Retinal pigment epithelial cell (primary cell): ENCODE data around the gene TSPAN8.

Source experiments
- DNase-seq: peaks from one replicate; pipeline ENCODE4 v3.0.0-alpha.2; 2010; ENCODE audit warnings: low read depth
- H3K4me3 ChIP-seq: 2 replicates; pipeline ENCODE4 v1.5.1; 2011; ENCODE audit warnings: mild to moderate bottlenecking, low read length, control low read depth, moderate library complexity
- TF ChIP-seq, protein P1 (sequence below): conservative IDR thresholded peaks from 2 replicates; pipeline ENCODE4 v1.5.1; 2011; ENCODE audit warnings: low read depth, low read length, control low read depth, inconsistent platforms

Gene TSPAN8

DNA sequence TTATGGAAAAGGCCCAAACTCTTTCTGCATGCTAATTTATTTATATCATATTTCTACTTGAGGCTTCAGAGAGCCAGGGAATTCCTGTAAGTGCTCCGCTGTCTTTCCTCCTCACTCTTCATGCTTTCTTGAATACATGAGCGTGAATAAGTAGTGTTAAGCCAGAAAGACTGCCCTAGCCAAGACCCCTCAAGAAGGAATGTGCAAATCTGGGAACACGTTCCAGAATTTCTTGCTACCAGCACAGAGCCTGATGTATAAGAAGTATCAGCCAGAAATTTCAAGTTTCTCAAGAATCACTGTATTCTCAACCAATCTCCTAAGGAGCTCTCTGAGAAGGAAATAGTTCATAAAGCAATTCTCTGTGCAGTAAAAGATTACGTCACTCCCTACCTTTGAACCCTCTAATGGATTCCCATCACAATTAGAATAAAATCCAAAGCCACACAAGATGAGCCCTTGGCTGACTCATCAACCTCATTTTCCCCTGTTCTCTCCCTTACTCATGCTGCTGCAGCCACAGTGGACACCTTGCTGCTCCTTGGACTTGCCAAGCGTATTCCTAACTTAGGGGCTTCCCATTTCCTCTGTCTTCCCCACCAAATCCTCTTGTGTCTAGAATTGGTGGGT is 6.9 kb upstream of the TSPAN8 start:
- H3K4me3 ChIP-seq = no peak overlapping the region
- TF ChIP-seq, protein P1, sequence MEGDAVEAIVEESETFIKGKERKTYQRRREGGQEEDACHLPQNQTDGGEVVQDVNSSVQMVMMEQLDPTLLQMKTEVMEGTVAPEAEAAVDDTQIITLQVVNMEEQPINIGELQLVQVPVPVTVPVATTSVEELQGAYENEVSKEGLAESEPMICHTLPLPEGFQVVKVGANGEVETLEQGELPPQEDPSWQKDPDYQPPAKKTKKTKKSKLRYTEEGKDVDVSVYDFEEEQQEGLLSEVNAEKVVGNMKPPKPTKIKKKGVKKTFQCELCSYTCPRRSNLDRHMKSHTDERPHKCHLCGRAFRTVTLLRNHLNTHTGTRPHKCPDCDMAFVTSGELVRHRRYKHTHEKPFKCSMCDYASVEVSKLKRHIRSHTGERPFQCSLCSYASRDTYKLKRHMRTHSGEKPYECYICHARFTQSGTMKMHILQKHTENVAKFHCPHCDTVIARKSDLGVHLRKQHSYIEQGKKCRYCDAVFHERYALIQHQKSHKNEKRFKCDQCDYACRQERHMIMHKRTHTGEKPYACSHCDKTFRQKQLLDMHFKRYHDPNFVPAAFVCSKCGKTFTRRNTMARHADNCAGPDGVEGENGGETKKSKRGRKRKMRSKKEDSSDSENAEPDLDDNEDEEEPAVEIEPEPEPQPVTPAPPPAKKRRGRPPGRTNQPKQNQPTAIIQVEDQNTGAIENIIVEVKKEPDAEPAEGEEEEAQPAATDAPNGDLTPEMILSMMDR = no peak
- peak; percentile 55 for DNase-seq

DNA sequence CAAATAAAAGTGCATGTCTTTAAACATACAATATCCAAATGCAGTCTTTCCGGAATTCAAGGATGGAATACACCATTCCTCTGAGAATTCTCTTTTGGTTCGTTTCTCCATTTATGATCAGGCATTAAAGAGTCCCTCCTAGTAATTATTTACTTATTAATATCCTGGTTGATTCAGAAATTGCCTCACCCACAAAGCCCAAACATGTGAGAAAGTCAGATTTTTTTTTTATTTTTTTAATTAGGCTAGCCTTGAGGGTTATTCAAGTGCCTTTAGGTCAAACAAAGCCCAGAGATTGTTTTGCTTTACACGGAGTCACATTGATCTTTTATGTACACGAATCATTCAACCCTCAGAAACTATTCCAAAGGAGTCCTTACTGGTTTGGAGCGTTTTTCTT is 6.4 kb upstream of the TSPAN8 start:
- TF ChIP-seq, protein P1 = no peak
- no peak for DNase-seq
- H3K4me3 ChIP-seq = no peak overlapping the region

DNA sequence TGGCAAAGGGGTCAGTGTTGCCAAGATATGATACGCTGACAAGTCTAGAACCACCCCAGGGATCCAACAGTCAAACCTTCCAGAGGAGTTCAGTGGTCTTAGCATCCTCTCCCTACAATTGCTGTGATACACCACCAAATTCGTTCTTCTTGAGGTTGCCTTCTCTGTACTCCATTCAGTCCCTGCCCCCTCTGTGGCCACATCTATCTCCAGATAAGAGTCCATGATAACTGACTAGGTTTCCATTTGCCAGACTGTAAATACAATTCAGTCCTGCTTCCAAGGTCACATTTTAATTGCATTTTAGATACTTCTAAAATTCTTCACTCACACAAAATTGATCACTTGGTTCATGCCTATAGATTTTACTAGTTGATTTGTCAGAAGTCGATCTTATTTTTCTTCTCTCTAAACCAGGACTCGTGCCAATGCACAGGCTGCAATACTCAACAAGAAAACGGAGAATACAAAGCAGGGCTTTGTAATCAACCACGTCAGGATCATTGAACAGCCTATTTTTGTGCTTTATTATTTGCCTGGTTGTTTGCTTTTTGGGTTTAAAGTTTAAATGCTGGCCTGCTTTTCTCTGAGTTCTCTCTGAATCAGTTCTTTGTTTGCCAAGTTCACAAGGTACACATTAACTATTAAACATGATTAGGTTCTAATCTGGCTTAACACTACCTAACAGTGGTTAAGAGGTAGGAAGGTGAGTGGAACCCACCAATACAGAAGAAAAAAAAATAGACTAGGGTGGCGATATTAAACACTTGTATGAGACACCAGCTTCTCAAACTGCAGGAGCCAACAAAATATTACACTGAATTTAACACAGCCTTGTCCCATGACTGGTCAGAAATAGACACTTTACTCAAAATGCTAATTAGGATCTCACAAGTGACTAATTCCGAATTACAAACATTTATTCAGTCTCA is 5.3 kb upstream of the TSPAN8 start:
- TF ChIP-seq, protein P1 = no peak
- no peak overlapping the region for H3K4me3 ChIP-seq
- peak; percentile 53 for DNase-seq

DNA sequence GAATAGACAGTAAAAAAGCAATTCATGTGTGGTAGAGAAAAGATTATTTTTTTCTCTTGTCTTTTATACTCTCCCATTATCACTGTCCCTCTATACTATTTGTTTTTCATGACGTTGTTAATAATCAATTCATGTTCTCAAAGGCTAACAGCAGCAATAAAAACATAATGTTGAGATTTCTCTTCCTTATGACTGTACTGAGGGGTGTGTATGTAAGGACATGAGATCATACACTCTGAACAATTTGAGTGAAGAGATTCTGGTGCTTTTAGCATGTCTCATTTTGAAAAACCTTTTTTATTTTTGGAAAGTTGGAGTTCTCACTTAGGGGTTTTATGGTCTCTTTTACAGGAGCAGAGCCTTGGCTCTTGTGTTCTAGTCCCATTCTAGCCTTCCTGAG is 3.8 kb upstream of the TSPAN8 start:
- DNase-seq = no peak
- no peak overlapping the region for H3K4me3 ChIP-seq
- TF ChIP-seq, protein P1 = no peak

DNA sequence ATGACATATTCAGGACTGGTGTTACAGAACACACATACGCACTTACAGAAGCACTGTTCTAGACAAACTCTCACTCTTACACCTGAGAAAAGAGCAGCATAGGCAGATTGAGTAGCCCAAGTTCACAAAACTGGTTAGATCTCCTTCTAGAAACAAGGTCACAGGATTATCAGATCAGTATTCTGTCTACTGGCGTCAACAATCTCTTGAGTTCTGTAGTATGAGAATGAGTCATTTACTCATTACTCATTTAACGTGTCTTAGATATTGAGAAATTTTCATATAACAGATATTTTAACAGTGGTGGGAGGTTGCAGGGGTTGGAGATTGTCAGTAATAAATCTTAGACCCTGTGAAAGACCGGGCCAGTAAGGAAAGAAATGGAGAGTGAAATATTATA is 2.8 kb upstream of the TSPAN8 start:
- H3K4me3 ChIP-seq = no peak overlapping the region
- peak; percentile 57 for DNase-seq
- TF ChIP-seq, protein P1 = no peak

DNA sequence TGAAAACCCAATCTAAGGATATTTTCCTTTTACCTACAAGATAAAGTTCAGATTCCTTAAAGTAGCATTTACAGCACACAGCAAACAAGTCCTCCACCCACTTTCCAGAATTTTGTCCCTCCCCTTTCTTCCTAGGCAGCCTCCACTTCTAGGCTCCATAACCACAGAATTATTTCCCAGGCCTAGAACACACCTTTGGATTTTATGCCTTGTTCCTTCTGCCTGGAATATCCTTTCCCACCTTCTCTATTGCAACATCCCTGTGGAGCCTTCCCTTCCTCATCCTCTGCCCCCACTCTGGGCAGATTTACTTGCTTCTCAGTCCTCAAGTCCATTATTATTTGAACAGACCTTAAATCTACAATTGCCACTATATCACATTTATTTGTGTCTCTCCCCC is 2.1 kb upstream of the TSPAN8 start:
- TF ChIP-seq, protein P1 = no peak
- no peak for DNase-seq
- no peak overlapping the region for H3K4me3 ChIP-seq
